HL-60/S4 treated with retinoic acid at 250 ng/mL for 4 days and 3 days (cell line): ENCODE measurements around the gene ANKRD39.
"Not testable (repeated sequence)": the region's sequence is repeated elsewhere in the genome, so short reads cannot be mapped to it uniquely, and the experiment has no call there.

ENCODE experiments used
- in situ Hi-C: fragments of 300-500 bp; cut with MboI; formaldehyde crosslinking; loops from 2 replicates; pipeline ENCODE4 v1.7.0; 2022; ENCODE audit warnings: low sequenced_read_pairs

The ANKRD39 gene

GRCh38 chr2:96811917-96812316, 45.9 kb downstream of the ANKRD39 start:
- in situ Hi-C loops: no loop called here

- in situ Hi-C loops: no loop called here
Measured at GRCh38 chr2:96810783-96811192, 47.0 kb downstream of the ANKRD39 start.

- in situ Hi-C loops: no loop called here
Measured at GRCh38 chr2:96809951-96810782, 47.6 kb downstream of the ANKRD39 start.

- in situ Hi-C loops: no loop called here
Measured at GRCh38 chr2:96809216-96809882, 48.5 kb downstream of the ANKRD39 start.

- in situ Hi-C loops: no loop called here
Measured at GRCh38 chr2:96808176-96808837, 49.5 kb downstream of the ANKRD39 start.

GRCh38 chr2:96807127-96807471, 50.7 kb downstream of the ANKRD39 start:
- in situ Hi-C loops: no loop called here

GRCh38 chr2:96806468-96807126, 51.2 kb downstream of the ANKRD39 start:
- in situ Hi-C loops: no loop called here

GRCh38 chr2:96805946-96806345, 51.9 kb downstream of the ANKRD39 start:
- in situ Hi-C loops: not testable (repeated sequence)

- in situ Hi-C loops: no loop called here
Measured at GRCh38 chr2:96804986-96805385, 52.8 kb downstream of the ANKRD39 start.

- in situ Hi-C loops: no loop called here
Measured at GRCh38 chr2:96802721-96803120, 55.1 kb downstream of the ANKRD39 start.

GRCh38 chr2:96801786-96802595, 55.8 kb downstream of the ANKRD39 start:
- in situ Hi-C loops: no loop called here

GRCh38 chr2:96801005-96801785, 56.6 kb downstream of the ANKRD39 start:
- in situ Hi-C loops: no loop called here

GRCh38 chr2:96800061-96801004, 57.5 kb downstream of the ANKRD39 start:
- in situ Hi-C loops: no loop called here

- in situ Hi-C loops: no loop called here
Measured at GRCh38 chr2:96799623-96799935, 58.2 kb downstream of the ANKRD39 start.

- in situ Hi-C loops: no loop called here
Measured at GRCh38 chr2:96798733-96799622, 58.8 kb downstream of the ANKRD39 start.
